HG03175 (cell line): ENCODE results near the gene MYO1F.

Experiments
- ATAC-seq: cut with Tn5 transposase; IDR thresholded peaks from one replicate; pipeline ENCODE4 v1.9.1; 2021; ENCODE audit warnings: mild to moderate bottlenecking, moderate library complexity; ENCODE audit not compliant: unreplicated experiment

MYO1F gene

GRCh38 chr19:8499048-8499833, 78.0 kb downstream of the MYO1F start:
- no peak for ATAC-seq

GRCh38 chr19:8498295-8498694, 78.9 kb downstream of the MYO1F start:
- ATAC-seq: no peak

GRCh38 chr19:8494158-8494557, 83.1 kb downstream of the MYO1F start:
- no peak for ATAC-seq

GRCh38 chr19:8491574-8491973, 85.7 kb downstream of the MYO1F start:
- no peak for ATAC-seq

GRCh38 chr19:8490873-8491272, 86.4 kb downstream of the MYO1F start:
- ATAC-seq: no peak

- no peak for ATAC-seq
Measured at GRCh38 chr19:8490395-8490760, 86.9 kb downstream of the MYO1F start.

GRCh38 chr19:8489561-8490394, 87.5 kb downstream of the MYO1F start:
- no peak for ATAC-seq

- ATAC-seq: no peak
Measured at GRCh38 chr19:8488365-8488764, 88.9 kb downstream of the MYO1F start.

- ATAC-seq: no peak
Measured at GRCh38 chr19:8487137-8487851, 89.9 kb downstream of the MYO1F start.

- ATAC-seq: no peak
Measured at GRCh38 chr19:8486661-8487136, 90.5 kb downstream of the MYO1F start.

- no peak for ATAC-seq
Measured at GRCh38 chr19:8485561-8486371, 91.5 kb downstream of the MYO1F start.

- no peak for ATAC-seq
Measured at GRCh38 chr19:8484331-8484894, 92.8 kb downstream of the MYO1F start.

GRCh38 chr19:8483165-8483564, 94.1 kb downstream of the MYO1F start:
- ATAC-seq: no peak

- ATAC-seq: no peak
Measured at GRCh38 chr19:8482696-8483095, 94.5 kb downstream of the MYO1F start.

- no peak for ATAC-seq
Measured at GRCh38 chr19:8481616-8482015, 95.6 kb downstream of the MYO1F start.

GRCh38 chr19:8481201-8481600, 96.0 kb downstream of the MYO1F start:
- no peak for ATAC-seq

- no peak for ATAC-seq
Measured at GRCh38 chr19:8478598-8478997, 98.6 kb downstream of the MYO1F start.

GRCh38 chr19:8477889-8478288, 99.4 kb downstream of the MYO1F start:
- ATAC-seq: no peak

GRCh38 chr19:8476524-8476923, 100.7 kb downstream of the MYO1F start:
- no peak for ATAC-seq

- ATAC-seq: no peak
Measured at GRCh38 chr19:8475005-8475404, 102.2 kb downstream of the MYO1F start.
